ENCODE data around the gene ATP8B3. TPM values are rescaled to one million over a fixed set of nuclear protein-coding genes. Genes with fewer than 3 reads are reported as not detected.
A peak's percentile ranks its signal among the peaks of the same experiment; 100 is the strongest.

ATP8B3 gene
- total and polyA plus RNA-seq, 2 of the 13 experiments (the other 11 are each of a cell fraction or from before 2014, with no cell fraction given), result 2.6 to 5.9 TPM

- TF ChIP-seq ARID3A (IDR thresholded peaks at IDR 0.05; ENCODE audit: low read depth, low read length) (no peak), HINFP (CRISPR knock-in tag; IDR thresholded peaks at IDR 0.05; ENCODE audit: low read depth) (no peak), ELF1 (CRISPR knock-in tag; IDR thresholded peaks at IDR 0.05) (peak; percentile 71), PAF1 (CRISPR knock-in tag; IDR thresholded peaks at IDR 0.05) (no peak), ZNF776 (CRISPR knock-in tag; IDR thresholded peaks at IDR 0.05) (no peak), SOX6 (IDR thresholded peaks at IDR 0.05) (no peak), SOX6 (CRISPR knock-in tag; IDR thresholded peaks at IDR 0.05) (peak; percentile 40; the same call in 1 of the 2 replicates), HDAC6 (IDR thresholded peaks at IDR 0.05; ENCODE audit: low read depth, low read length) (no peak), ZNF839 (CRISPR knock-in tag; IDR thresholded peaks at IDR 0.05; ENCODE audit: borderline replicate concordance) (no peak), KLF9 (CRISPR knock-in tag; IDR thresholded peaks at IDR 0.05; ENCODE audit: low read depth) (no peak), MAF1 (CRISPR knock-in tag; IDR thresholded peaks at IDR 0.05; ENCODE audit: borderline replicate concordance) (no peak), ATAD3A (CRISPR knock-in tag; IDR thresholded peaks at IDR 0.05) (no peak), RBFOX2 (IDR thresholded peaks at IDR 0.05; ENCODE audit: low read depth, low read length) (peak; percentile 60), CHD2 (IDR thresholded peaks at IDR 0.05; ENCODE audit: low read depth, low read length) (no peak), ZNF10 (CRISPR knock-in tag; IDR thresholded peaks at IDR 0.05; ENCODE audit: borderline replicate concordance, low read depth) (no peak), ZSCAN12 (CRISPR knock-in tag; IDR thresholded peaks at IDR 0.05) (no peak)
- TF ChIP-seq, protein P1, sequence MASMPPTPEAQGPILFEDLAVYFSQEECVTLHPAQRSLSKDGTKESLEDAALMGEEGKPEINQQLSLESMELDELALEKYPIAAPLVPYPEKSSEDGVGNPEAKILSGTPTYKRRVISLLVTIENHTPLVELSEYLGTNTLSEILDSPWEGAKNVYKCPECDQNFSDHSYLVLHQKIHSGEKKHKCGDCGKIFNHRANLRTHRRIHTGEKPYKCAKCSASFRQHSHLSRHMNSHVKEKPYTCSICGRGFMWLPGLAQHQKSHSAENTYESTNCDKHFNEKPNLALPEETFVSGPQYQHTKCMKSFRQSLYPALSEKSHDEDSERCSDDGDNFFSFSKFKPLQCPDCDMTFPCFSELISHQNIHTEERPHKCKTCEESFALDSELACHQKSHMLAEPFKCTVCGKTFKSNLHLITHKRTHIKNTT (CRISPR knock-in tag; IDR thresholded peaks at IDR 0.05), result no peak
- TF ChIP-seq, protein P2, sequence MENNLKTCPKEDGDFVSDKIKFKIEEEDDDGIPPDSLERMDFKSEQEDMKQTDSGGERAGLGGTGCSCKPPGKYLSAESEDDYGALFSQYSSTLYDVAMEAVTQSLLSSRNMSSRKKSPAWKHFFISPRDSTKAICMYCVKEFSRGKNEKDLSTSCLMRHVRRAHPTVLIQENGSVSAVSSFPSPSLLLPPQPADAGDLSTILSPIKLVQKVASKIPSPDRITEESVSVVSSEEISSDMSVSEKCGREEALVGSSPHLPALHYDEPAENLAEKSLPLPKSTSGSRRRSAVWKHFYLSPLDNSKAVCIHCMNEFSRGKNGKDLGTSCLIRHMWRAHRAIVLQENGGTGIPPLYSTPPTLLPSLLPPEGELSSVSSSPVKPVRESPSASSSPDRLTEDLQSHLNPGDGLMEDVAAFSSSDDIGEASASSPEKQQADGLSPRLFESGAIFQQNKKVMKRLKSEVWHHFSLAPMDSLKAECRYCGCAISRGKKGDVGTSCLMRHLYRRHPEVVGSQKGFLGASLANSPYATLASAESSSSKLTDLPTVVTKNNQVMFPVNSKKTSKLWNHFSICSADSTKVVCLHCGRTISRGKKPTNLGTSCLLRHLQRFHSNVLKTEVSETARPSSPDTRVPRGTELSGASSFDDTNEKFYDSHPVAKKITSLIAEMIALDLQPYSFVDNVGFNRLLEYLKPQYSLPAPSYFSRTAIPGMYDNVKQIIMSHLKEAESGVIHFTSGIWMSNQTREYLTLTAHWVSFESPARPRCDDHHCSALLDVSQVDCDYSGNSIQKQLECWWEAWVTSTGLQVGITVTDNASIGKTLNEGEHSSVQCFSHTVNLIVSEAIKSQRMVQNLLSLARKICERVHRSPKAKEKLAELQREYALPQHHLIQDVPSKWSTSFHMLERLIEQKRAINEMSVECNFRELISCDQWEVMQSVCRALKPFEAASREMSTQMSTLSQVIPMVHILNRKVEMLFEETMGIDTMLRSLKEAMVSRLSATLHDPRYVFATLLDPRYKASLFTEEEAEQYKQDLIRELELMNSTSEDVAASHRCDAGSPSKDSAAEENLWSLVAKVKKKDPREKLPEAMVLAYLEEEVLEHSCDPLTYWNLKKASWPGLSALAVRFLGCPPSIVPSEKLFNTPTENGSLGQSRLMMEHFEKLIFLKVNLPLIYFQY (CRISPR knock-in tag; IDR thresholded peaks at IDR 0.05; ENCODE audit: borderline replicate concordance), result no peak
- TF ChIP-seq, protein P3, sequence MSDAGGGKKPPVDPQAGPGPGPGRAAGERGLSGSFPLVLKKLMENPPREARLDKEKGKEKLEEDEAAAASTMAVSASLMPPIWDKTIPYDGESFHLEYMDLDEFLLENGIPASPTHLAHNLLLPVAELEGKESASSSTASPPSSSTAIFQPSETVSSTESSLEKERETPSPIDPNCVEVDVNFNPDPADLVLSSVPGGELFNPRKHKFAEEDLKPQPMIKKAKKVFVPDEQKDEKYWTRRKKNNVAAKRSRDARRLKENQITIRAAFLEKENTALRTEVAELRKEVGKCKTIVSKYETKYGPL (CRISPR knock-in tag; IDR thresholded peaks at IDR 0.05), result no peak
These were observed 44.9 kb upstream of the ATP8B3 start (continued) for GRCh38 chr19:1856698-1857603.
